WTC11 (cell line): ENCODE measurements around the gene PDE5A.

Source experiments
- CBFB ChIP-seq: sonication (generic); formaldehyde crosslinking; IDR thresholded peaks from 2 replicates; pipeline ENCODE4 v1.8.1; 2022; ENCODE audit warnings: mild to moderate bottlenecking, low read depth, missing genetic modification reagents
- EMX1 ChIP-seq: fragments of 250-450 bp; sonication (Bioruptor Pico); IDR thresholded peaks from 2 replicates; pipeline ENCODE4 v1.8.0; 2021; ENCODE audit warnings: mild to moderate bottlenecking
- FOXK1 ChIP-seq: sonication (generic); formaldehyde crosslinking; IDR thresholded peaks from 2 replicates; pipeline ENCODE4 v1.8.0; 2022; ENCODE audit warnings: mild to moderate bottlenecking, moderate library complexity, missing genetic modification reagents
- GTF2I ChIP-seq: fragments of 250-450 bp; sonication (Bioruptor Pico); conservative IDR thresholded peaks from 2 replicates; pipeline ENCODE4 v1.4.0; 2021; ENCODE audit warnings: mild to moderate bottlenecking
- SP1 ChIP-seq: sonication (generic); formaldehyde crosslinking; conservative IDR thresholded peaks from 2 replicates; pipeline ENCODE4 v1.8.1; 2022; ENCODE audit warnings: missing genetic modification reagents
- TCF7 ChIP-seq: sonication (generic); formaldehyde crosslinking; IDR thresholded peaks from 2 replicates; pipeline ENCODE4 v1.8.0; 2022; ENCODE audit warnings: mild to moderate bottlenecking, low read depth, missing genetic modification reagents, moderate library complexity
- ZNF263 ChIP-seq: sonication (generic); formaldehyde crosslinking; IDR thresholded peaks from 2 replicates; pipeline ENCODE4 v1.8.1; 2022; ENCODE audit warnings: low read depth, mild to moderate bottlenecking, moderate library complexity, missing genetic modification reagents
- ZNF423 ChIP-seq: fragments of 250-450 bp; sonication (Bioruptor Pico); IDR thresholded peaks from 2 replicates; pipeline ENCODE4 v2.1.2; 2022; ENCODE audit warnings: mild to moderate bottlenecking, moderate library complexity
- TF ChIP-seq, protein P1 (sequence below): fragments of 200-600 bp; IDR thresholded peaks from 2 replicates; pipeline ENCODE4 v1.8.0; 2022; ENCODE audit warnings: antibody characterized with exemption
- TF ChIP-seq, protein P2 (sequence below): sonication (generic); formaldehyde crosslinking; IDR thresholded peaks from 2 replicates; pipeline ENCODE4 v1.8.0; 2022; ENCODE audit warnings: mild to moderate bottlenecking, missing genetic modification reagents
- TF ChIP-seq, protein P3 (sequence below): sonication (generic); formaldehyde crosslinking; IDR thresholded peaks from 2 replicates; pipeline ENCODE4 v1.8.1; 2023; ENCODE audit warnings: mild to moderate bottlenecking, missing genetic modification reagents, moderate library complexity

DNA sequence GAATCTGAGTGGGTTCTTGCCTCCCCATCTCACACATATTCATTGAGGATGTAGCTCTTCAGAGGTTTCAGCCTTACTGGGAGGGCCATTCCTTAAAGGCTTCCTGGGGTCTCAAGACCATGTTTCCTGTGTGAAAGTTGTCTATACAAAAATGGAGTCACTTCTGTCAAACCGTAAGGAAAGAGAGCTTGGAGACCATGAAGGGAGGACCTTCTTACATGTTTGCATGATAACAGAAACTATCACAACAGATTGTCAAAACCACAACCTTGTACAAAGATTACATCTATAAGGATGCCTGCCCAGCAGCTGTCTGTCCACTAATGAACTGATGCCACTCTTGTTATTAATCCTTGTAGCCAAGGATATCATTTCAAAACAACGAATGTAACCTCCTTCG is 139.3 kb downstream of the PDE5A start:
- TF ChIP-seq, protein P1, sequence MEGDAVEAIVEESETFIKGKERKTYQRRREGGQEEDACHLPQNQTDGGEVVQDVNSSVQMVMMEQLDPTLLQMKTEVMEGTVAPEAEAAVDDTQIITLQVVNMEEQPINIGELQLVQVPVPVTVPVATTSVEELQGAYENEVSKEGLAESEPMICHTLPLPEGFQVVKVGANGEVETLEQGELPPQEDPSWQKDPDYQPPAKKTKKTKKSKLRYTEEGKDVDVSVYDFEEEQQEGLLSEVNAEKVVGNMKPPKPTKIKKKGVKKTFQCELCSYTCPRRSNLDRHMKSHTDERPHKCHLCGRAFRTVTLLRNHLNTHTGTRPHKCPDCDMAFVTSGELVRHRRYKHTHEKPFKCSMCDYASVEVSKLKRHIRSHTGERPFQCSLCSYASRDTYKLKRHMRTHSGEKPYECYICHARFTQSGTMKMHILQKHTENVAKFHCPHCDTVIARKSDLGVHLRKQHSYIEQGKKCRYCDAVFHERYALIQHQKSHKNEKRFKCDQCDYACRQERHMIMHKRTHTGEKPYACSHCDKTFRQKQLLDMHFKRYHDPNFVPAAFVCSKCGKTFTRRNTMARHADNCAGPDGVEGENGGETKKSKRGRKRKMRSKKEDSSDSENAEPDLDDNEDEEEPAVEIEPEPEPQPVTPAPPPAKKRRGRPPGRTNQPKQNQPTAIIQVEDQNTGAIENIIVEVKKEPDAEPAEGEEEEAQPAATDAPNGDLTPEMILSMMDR, result no peak
- no peak for TF ChIP-seq ZNF263
- TF ChIP-seq ZNF423 (CRISPR knock-in tag), result no peak
- no peak for TF ChIP-seq TCF7 (CRISPR knock-in tag)
- TF ChIP-seq, protein P2, sequence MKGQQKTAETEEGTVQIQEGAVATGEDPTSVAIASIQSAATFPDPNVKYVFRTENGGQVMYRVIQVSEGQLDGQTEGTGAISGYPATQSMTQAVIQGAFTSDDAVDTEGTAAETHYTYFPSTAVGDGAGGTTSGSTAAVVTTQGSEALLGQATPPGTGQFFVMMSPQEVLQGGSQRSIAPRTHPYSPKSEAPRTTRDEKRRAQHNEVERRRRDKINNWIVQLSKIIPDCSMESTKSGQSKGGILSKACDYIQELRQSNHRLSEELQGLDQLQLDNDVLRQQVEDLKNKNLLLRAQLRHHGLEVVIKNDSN, result no peak
- no peak for TF ChIP-seq EMX1 (CRISPR knock-in tag)
- TF ChIP-seq CBFB (CRISPR knock-in tag), result no peak
- TF ChIP-seq SP1 (CRISPR knock-in tag), result no peak
- no peak for TF ChIP-seq FOXK1 (CRISPR knock-in tag)
- TF ChIP-seq, protein P3, sequence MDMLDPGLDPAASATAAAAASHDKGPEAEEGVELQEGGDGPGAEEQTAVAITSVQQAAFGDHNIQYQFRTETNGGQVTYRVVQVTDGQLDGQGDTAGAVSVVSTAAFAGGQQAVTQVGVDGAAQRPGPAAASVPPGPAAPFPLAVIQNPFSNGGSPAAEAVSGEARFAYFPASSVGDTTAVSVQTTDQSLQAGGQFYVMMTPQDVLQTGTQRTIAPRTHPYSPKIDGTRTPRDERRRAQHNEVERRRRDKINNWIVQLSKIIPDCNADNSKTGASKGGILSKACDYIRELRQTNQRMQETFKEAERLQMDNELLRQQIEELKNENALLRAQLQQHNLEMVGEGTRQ (CRISPR knock-in tag), result no peak
- TF ChIP-seq GTF2I (CRISPR knock-in tag), result no peak
